GM18517 (cell line): Measurements from ENCODE around the gene OSBPL7.

ENCODE experiments used
- ATAC-seq: cut with Tn5 transposase; IDR thresholded peaks from one replicate; pipeline ENCODE4 v1.9.1; 2021; ENCODE audit warnings: mild to moderate bottlenecking, moderate library complexity; ENCODE audit not compliant: unreplicated experiment

OSBPL7 gene

DNA sequence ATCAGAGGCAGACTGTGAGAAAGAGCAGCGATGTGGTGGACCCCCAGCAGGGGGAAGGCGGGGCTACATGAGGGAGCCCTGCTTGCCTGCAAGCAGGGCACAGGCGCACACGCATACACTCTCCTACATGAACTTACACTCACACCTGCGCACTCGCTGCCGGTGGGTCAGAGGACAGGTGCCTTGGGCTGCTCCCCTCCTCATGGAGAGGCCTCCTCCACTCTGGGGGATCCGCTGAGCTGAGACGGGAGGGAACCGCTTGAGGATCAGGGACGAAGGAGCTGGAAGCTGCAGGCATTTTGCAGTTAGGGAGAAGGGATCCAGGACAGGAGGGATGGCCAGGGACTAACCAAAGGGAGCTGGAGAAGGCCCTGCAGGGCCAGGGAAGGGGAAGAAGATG lies 14.2 kb downstream of the OSBPL7 start:
- ATAC-seq, result no peak

DNA sequence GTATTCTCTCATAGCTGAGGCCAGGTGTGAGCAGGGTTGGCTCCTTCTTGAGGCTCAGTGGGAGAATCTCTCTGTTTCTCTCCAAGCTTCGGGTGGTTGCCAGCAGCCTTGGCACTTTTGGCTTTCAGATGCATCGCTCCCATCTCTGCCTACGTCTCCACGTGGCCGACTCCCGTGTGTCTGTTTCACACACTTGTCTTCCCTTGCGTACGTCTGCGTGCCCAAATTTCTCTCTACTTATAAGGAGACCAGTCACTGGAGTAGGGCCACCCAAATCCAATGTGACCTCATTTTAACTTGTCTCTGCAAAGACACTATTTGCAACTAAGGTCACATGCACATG lies 14.7 kb downstream of the OSBPL7 start:
- ATAC-seq, result no peak

DNA sequence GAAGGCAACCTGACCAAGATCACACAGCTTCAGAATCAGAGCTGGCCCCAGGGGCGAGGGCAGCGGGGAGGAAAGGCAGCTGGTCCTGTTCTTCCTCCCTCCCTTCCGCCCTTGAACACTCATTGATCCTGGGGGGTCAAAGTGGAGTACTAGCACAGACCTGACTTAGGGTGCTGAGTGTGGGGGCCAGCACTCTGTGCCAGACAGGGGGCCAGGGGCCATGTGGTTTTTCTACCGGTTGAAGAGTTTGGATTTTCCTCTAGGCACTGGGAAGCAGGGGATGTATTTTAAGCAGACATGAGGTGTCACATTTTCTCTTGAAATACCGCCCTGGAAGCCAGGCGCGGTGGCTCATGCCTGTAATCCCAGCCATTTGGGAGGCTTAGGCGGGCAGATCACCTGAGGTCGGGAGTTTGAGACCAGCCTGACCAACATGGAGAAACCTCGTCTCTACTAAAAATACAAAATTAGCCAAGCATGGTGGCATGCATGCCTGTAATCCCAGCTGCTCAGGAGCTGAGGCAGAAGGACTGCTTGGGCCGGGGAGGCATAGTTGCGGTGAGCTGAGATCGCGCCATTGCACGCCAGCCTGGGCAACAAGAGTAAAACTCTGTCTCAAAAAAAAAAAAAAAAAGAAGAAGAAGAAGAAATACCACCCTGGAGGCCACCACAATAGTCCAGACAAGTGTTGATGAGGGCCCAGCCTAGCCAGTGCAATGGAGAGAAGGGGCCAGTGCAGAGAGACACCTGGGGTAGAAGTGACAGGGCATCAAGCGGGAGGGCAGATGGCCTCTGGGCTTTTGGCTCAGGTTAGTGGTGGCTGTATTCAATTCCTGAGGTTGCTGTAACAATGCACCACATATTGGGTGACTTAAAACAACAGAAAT lies 15.3 kb downstream of the OSBPL7 start:
- no peak for ATAC-seq

DNA sequence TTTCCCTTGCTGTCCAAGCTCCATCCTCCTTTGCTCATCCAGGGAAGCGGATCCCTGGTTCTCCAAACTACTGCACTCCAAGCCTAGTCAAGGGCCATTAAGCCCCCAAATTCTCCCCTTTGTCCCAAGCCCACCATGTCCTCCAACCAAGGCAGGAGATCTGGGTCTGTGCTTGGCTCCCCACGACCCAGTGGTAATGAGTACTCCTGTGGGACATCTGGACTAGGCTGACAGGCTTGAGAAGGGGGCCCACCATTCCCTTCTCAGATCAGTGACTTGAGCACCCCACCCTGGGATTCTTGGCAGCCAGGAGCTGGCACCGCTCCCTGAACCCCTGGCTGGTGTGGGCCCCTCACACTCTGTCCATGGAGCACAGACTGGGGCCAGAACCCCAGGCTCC lies 17.1 kb downstream of the OSBPL7 start:
- ATAC-seq, result no peak

DNA sequence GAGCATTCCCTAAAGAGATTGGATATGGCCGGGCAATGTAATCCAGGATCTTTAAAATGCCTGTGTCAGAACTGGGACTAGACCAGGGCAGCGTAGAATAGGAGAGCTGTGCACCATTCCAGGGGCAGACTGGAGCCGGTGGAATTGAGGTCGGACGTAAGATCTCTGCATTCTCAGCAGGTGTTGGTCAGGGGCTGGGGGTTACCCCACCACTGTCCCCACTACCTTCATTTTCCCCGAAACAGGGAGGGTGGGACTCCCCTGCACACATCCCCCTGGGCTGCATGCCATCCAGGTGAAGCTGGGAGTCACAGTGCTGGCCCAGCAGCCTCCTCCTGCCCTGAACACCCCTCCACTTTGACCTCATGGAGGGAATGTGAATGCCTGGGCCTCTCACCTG lies 17.8 kb downstream of the OSBPL7 start:
- no peak for ATAC-seq

DNA sequence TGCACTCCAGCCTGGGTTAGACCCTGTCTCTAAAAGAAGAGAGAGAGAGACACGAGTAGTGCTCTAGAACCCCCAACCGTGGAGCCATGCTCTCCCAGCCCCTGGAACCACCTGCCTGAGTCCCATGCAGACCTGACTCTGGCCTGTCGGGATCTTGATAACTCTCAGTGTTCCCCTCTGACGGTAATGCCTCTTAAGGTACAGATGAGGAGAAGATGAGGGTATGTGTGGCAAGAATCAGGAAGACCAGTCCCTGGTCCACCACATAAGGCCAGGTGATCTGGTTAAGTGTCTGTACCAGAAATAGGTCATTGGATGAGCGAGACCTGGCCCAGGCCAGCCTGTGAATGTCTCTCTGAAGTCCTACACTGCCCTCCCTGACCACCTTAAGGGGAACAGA lies 18.4 kb downstream of the OSBPL7 start:
- no peak for ATAC-seq

DNA sequence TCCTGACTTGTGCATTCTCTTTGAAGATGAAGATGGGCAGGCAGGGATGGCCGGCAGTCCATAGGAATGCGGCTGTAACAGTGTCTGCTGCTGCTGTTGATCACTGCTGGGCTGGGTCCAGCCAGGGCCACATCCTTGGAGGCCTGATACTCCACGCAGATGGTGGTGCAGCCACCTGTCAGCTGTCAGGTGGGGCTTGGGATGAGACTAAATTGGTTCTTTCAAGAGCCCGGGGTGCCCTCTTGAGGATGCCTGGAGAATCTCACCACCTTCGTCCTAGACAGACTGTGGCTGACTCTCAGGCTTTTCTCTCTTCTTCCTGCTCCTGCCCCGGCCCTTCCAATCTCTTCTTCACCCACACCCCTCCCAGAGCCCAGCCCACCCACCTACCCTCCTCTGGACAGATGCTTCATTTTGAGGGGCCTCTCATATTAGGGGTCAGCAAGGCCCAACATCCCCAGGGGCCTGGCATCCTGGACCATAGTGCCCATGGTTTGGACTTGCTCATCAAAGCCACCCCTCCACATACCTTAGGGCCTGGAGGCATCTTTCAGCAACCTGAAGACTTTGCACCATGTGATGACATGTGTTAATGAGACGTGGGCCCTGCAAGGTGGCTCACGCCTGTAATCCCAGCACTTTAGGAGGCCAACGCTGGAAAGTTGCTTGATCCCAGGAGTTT lies 19.1 kb downstream of the OSBPL7 start:
- ATAC-seq, result no peak

DNA sequence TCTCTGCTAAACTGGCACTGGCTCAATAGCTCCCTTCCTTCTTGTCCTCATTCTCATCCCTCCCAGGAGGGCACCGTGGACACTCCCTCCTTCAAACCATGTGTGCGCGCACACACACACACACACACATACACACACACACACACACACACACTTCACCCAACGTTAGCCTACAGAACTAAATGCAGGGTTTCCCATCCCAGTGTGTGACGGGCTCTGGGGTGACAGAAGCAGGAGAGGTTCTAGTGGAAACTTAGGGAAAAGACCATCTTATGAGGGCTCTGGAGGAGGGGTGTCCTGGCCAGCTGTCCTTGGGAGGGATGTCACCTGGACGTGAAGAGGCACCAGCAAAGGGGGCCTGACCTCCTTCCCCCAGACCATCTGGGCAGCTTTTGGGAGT lies 19.7 kb downstream of the OSBPL7 start:
- no peak for ATAC-seq

DNA sequence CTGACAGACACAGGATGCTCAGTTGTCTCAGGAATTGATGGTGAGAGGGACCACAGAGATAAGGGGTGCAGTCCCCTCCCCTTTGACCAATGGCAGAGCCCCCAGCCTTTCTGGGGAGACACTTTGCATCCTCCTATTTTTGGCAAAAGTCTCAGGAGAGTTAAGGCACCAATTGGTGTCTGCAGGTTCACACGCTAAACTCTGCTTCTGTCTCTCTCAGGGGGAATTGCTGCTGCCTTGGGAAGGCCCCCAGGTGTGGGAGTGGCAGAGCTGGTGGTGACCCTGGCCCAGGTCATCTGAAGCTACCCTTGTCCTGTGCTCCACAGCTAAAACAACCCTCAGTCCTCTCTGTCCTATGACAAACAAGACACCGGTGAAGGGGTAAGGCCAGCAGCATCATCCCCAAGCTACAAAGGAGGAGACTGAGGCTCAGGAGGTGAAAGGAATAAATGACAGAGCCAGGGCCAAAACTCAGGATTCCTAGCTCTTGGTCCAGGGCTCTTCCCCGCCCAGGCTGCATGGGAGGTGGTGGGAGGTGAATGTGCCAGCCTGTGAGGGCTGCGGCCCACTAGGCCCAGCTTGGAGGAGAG lies 20.3 kb downstream of the OSBPL7 start:
- no peak for ATAC-seq

DNA sequence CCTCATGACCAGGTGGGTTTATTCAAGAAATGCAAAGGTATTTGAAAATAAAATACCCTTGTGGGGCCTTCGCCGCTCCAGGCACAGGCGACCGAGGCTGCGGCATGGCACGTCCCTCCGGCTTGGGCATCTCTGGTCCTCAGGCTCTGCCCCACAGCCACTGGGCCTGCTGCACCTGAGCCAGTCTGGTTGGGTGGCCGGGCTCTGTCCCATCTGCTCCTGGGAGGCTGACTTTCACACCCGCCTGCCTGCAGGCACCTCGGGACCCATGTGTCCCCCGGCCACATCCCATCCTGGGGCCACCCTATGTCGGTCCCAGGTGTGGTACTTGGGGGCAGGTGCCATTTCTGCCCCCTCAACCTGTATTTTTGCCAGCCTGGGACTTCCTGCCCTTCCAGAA lies 20.9 kb downstream of the OSBPL7 start:
- ATAC-seq, result no peak

DNA sequence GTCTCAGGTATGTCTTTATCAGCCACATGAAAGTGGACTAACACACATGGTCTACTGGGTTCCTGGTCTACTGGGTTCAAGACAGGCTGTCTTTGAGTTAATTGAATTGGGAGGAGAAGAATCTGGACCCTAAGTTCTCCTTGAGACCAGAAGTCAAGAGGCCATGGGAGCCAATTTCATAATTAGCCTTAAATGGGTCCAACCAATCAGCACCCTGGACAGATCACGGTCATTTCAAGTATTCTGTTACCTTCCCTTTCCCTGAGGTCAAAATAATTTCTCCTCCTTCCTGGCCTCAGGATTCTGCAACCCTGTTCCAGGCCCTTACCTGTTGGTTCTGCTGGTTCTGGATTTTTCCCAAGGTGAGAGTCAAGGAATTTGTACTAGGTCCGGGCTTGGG lies 23.8 kb downstream of the OSBPL7 start:
- no peak for ATAC-seq

DNA sequence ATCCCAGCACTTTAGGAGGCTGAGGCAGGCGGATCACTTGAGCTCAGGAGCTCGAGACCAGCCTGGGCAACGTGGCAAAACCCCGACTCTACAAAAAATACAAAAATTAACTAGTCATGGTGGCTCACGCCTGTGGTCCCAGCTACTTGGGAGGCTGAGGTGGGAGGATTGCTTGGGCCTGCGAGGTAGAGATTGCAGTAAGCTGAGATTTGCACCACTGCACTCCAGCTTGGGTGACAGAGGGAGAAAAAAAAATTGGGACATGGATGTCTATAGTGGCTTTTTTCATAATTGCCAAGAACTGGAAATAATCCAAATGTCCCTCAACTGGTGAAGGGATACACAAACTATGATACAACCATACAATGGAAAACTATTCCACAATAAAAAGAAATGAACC lies 28.6 kb downstream of the OSBPL7 start:
- no peak for ATAC-seq

DNA sequence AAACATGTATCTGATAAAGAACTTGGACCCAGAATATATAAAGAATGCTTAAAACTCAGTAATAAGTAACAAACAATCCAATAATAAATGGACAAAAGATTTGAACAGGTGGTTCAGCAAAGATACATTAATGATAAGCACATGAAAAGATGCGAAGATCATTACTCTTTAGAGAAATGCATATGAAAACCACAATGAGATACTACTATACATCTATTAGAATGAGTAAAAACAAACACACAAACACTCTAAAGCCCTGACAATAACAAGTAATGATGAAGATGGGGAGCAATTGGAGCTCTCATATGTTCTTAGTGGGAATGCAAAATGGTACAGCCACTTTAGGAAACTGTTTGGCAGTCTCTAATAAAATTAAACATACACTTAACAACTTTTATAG lies 29.1 kb downstream of the OSBPL7 start:
- ATAC-seq, result no peak

DNA sequence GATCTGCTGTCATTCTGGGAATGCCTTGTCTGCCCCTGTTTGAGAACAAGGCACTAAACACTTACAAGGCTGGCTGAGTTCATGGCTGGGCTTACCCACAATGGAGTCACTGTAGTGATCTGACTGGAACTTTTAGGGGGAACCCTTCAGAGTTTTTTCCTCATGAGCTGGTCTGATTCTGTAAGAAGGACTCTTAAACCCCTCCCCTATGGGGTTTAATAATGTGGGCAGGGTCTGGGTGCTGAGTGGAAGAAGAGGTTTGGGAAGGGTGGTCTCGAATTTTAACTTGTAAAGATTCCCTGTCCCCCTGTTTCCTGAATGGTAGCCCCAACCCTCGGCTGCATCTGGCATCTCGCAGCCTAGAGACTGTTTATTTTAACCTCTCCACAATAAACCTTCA lies 30.6 kb downstream of the OSBPL7 start:
- ATAC-seq, result no peak

DNA sequence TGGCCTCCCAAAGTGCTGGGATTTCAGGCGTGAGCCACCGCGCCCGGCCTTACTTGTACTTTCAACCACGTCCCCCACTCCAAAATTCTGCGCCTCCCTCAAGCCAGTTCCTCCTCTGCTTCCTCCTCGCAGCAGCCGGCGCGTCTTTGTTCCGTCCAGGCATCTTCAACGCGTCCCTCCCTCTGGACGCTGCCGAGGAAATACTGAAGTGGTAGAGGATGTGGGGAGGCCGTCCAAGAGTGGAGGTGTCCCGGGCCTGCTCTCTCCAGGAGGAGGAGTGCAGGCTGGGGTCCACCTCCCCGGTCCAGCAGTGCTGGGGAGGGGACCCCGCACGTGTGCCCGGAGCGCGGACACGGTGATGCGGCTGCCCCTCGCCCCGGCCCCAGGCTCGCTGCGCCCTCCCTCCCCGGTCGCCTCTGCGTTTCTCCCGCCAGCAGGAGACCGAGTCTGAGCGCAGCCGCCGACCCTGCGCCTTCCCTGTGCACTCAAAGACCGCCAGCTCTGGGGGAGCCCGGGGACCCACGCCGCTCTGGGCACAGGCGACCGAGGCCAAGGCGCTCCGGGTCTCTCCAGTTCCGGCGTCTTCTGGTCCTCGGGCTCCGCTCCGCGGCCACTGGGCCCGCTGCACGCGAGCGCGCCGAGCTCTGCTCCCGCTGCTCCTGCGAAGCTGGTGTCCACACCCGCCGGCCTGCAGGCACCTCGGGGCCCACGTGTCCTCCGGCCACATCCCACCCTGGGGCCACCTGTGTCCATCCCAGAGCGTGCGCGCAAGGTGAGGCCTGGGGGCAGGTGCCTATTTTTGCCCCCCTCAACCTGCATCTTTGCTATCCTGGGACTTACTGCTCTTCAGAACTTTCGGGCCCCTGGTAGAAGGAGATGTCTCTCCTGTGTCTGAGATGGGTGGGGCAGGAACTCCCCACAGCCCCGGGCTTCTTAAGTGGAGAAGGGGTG lies 31.7 kb downstream of the OSBPL7 start:
- no peak for ATAC-seq

DNA sequence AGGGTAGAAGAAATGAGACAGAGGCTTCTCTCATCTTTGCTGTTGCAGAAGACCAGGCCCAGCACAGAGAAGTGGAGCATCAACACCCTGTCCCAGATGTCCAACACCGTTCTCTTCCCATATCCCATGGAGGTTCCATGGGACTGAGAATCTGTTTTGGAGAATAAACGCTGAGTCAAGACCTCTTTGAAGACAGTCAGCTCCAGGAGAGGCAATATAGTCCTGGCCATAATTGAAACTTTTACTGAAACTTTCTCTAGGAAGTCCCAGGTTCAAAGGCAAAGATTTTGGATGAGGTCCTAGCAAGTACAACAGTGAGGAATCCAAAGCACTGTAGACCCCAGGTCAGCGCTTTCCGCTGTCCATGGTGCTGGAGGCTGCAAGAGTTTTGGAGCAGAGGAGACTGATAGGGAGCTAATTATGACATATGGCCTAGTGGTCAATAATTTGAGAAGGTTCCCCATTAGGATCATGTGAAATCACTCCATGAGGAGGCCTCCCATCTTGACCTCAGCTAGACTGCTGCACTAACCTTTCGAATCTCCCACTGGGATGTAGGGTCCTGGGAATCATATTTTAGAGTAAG lies 36.0 kb downstream of the OSBPL7 start:
- ATAC-seq, result no peak

DNA sequence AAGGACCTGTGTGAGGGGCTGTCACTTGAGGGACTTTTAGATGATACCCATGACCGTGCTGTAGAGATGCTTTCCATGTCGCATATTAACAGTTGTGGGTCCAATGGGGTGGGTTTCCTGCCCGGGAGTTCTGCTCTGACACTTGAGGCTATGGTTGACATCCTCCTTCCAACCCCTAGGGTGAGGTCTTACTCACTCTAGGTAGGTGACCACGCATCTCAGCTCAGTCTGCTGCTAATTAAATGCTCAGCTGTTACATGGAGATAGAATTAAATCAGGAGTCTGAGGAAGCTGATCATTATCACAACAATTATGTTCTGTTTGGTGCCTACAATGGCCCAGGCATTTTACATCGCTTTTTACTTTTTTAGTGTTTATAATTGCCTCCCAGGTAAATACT lies 40.2 kb downstream of the OSBPL7 start:
- no peak for ATAC-seq

DNA sequence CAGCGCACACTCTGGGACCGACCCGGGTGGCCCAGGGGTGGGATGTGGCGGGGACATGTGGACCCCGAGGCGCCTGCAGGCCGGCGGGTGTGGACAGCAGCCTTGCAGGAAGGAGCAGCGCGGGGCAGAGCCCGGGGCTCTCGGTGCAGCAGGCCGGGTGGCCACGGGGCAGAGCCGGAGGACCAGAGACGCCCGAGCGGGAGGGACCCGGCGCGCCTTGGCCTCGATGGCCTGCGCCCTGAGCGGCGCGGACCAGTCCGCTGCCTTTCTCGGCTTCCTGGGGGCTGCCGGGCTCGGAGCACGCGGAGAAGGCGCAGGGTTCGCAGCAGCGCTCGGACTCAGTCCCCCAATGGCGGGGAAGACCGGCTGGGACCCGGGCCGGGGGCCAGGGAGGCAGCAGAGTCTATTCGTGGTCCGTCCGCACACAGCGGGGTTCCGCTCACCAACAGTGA lies 43.4 kb downstream of the OSBPL7 start:
- ATAC-seq, result no peak

DNA sequence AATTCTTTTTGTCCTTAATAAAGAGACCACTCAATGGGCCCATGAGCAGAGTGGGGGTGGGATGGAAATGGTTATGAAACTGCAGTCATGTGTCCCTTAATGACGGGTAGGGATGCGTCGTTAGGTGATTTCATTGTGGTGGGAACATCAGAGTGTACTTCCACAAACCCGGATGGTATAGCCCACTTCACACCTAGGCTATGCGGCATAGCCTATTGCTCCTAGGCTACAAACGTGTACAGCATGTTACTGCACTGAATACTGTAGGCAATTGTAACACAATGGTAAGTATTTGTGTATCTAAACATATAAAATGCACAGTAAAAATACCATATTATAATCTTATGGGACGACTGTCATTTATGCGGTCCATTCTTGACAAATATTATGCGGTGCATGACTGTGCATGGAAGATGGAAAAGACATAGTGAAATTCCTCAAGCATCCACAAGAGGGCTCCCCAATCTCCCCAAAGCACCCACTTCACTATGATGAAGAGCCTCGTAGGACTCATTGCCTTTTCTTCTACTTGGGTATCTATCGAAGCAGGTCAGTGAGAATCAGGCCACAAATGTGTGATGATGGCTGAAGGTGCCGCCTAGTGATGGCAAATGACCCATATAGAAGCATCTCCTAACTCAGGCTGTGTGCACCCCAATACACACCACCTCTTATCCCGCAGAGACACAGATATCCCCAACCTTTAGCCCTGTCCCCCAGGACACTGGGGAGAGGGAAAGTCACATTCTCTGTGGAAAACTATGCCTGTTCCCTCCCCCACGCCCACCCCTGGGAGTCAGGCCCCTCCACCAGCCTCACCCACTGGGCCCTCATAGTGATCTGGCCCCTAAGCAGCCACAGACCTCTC lies 45.0 kb downstream of the OSBPL7 start:
- ATAC-seq, result no peak
